Measurements from ENCODE around the gene EXOC4.

The EXOC4 gene

GRCh38 chr7:133730360-133730759 is 477.5 kb downstream of the EXOC4 start:
- POLR2A ChIA-PET = no interaction called here
- CTCF ChIA-PET = interaction anchor here (1.0 to 1.2 kb wide), 2 partner anchors 9 to 15 kb away, joined by 4 read pairs; no protein-coding TSS in a partner anchor
- no peak for DNase-seq (ENCODE audit: extremely low spot score)
- no peak for TF ChIP-seq CTCF (IDR thresholded peaks at IDR 0.05; ENCODE audit: control extremely low read depth, extremely low read depth, low read depth, missing control alignments)

GRCh38 chr7:133733401-133733800 is 480.5 kb downstream of the EXOC4 start:
- POLR2A ChIA-PET = no interaction called here
- DNase-seq (ENCODE audit: extremely low spot score) = no peak
- CTCF ChIA-PET = interaction anchor here (1.8 kb wide), 1 partner anchor 9 kb away, joined by 4 read pairs; no protein-coding TSS in a partner anchor
- TF ChIP-seq CTCF (IDR thresholded peaks at IDR 0.05; ENCODE audit: control extremely low read depth, extremely low read depth, low read depth, missing control alignments) = no peak

- no peak for DNase-seq (ENCODE audit: extremely low spot score)
- POLR2A ChIA-PET = no interaction called here
- CTCF ChIA-PET = no interaction called here
- no peak for TF ChIP-seq CTCF (IDR thresholded peaks at IDR 0.05; ENCODE audit: control extremely low read depth, extremely low read depth, low read depth, missing control alignments)
Measured at GRCh38 chr7:133735222-133735621, 482.3 kb downstream of the EXOC4 start.

GRCh38 chr7:133739817-133740216 is 486.9 kb downstream of the EXOC4 start:
- ChIA-PET CTCF (interaction anchor here (1.2 kb wide), 1 partner anchor 10 kb away, joined by 4 read pairs; no protein-coding TSS in a partner anchor), POLR2A (no interaction called here)
- TF ChIP-seq CTCF (IDR thresholded peaks at IDR 0.05; ENCODE audit: control extremely low read depth, extremely low read depth, low read depth, missing control alignments) = no peak
- DNase-seq (ENCODE audit: extremely low spot score) = no peak

GRCh38 chr7:133741078-133741477 is 488.2 kb downstream of the EXOC4 start:
- CTCF ChIA-PET = interaction anchor here (0.8 to 1.0 kb wide), 2 partner anchors 10 to 150 kb away, joined by 3 read pairs; no protein-coding TSS in a partner anchor
- POLR2A ChIA-PET = no interaction called here
- DNase-seq (ENCODE audit: extremely low spot score) = no peak
- no peak for TF ChIP-seq CTCF (IDR thresholded peaks at IDR 0.05; ENCODE audit: control extremely low read depth, extremely low read depth, low read depth, missing control alignments)

- TF ChIP-seq CTCF (IDR thresholded peaks at IDR 0.05; ENCODE audit: control extremely low read depth, extremely low read depth, low read depth, missing control alignments) = no peak
- ChIA-PET CTCF (interaction anchor here (1.0 to 1.2 kb wide), 4 partner anchors 9 to 17 kb away, joined by 3 to 4 read pairs (median 4); no protein-coding TSS in a partner anchor), POLR2A (no interaction called here)
- DNase-seq (ENCODE audit: extremely low spot score) = no peak
Measured at GRCh38 chr7:133741703-133742102, 488.8 kb downstream of the EXOC4 start.

Measured in GM10248 (cell line).